Putamen (tissue), 1 donor: Measurements from ENCODE around the gene MIPEP.
"Not testable (repeated sequence)": the region's sequence is repeated elsewhere in the genome, so short reads cannot be mapped to it uniquely, and the experiment has no call there.

Experiments
- DNase-seq: peaks from one replicate; pipeline ENCODE4 v3.0.0-alpha.2; 2016; ENCODE audit warnings: low spot score

MIPEP gene

GRCh38 chr13:23776698-23777574 lies 112.3 kb downstream of the MIPEP start:
- no peak for DNase-seq

DNA sequence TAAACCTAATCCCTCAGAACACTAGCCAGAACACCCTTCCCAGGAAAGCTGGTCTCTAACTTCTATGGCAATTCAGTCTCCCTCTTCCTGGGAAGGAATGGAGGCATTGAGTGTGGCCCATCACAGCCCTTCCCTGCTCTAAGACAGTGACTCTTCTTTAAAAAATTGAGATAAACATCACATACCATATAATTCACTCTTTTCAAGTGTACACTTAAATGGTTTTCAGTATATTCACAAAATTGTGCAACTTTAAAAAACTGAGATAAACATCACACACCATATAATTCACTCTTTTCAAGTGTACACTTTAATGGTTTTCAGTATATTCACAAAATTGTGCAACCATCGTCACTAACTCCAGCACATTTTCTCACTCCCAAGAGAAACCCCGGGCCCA lies 116.5 kb downstream of the MIPEP start:
- no peak for DNase-seq

DNA sequence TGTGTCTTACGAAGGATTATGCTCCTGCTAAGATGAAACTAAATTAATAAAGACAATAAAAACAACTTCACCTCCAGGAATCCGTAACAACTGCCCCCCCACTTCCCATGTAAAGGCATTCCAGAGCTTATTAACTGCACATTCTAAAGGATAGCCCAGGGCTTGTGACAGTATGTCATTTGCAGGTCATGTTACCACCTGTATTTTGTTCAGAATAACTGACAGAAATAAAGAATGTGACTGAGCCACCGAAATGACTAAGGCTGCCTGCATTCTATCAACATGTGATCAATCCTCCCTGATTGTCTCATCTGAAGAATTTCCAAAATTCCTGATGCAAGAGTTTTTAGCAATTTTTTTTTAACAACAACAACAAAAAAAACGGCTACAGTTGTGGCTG lies 117.2 kb downstream of the MIPEP start:
- DNase-seq, result no peak

GRCh38 chr13:23771552-23771951 lies 117.6 kb downstream of the MIPEP start:
- DNase-seq, result no peak

DNA sequence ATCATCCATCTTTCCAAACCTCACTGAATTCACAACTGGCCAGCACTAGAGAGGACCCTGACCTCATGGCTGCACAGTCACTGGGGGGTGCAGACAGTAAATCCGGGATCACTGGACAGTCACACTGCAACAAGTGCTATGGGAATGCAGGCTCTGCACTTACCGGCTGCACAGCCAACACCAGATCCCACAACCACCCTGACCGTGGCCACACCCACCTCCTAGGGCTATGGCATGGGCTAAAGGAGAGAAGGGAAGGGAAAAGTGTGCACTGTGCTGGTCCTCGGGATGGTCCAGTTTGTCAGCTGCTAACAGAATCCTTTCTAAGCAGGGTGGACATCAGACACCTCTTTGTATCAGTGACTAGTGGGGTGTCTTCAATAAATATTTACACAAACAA lies 118.2 kb downstream of the MIPEP start:
- no peak for DNase-seq

- DNase-seq, result no peak
Observed at GRCh38 chr13:23770428-23770827, 118.8 kb downstream of the MIPEP start.

- DNase-seq, result no peak
Observed at GRCh38 chr13:23769401-23769800, 119.8 kb downstream of the MIPEP start.

- DNase-seq, result no peak
Observed at GRCh38 chr13:23767838-23768237, 121.4 kb downstream of the MIPEP start.

GRCh38 chr13:23766939-23767338 lies 122.3 kb downstream of the MIPEP start:
- no peak for DNase-seq

- DNase-seq, result no peak
Observed at GRCh38 chr13:23766283-23766682, 122.9 kb downstream of the MIPEP start.

GRCh38 chr13:23765531-23765930 lies 123.7 kb downstream of the MIPEP start:
- no peak for DNase-seq

DNA sequence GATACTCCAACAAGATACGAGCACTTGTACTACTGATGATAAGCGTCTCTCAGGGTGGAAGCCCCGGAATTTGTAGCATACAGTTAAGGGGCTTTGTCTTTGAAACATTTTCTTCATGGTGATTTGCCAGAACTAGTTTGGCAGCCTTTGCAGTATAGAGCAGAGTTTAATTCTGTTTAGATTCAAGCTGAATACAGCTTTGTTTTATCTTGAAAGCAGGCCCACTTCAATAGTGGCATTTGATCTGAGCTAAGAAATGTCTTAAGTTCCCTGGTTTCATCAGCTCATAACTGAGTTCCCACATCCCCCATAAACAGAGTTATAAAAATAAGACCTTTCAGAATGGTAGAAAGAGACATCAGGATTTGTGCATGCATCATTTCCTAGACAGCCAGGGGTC lies 125.9 kb downstream of the MIPEP start:
- no peak for DNase-seq

DNA sequence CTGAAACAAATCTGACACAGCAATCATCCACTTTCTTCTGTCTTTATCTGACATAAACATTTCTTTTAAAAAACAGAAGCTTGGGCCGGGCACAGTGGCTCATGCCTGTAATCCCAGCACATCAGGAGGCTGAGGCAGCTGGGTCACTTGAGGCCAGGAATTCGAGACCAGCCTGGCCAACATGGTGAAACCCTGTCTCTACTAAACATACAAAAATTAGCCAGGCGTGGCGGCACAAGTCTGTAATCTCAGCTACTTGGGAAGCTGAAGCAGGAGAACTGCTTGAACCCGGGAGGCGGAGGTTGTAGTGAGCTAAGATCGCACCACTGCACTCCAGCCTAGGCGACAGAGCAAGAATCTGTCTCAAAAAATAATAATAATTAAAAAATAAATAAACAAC lies 127.4 kb downstream of the MIPEP start:
- DNase-seq, result not testable (repeated sequence)

DNA sequence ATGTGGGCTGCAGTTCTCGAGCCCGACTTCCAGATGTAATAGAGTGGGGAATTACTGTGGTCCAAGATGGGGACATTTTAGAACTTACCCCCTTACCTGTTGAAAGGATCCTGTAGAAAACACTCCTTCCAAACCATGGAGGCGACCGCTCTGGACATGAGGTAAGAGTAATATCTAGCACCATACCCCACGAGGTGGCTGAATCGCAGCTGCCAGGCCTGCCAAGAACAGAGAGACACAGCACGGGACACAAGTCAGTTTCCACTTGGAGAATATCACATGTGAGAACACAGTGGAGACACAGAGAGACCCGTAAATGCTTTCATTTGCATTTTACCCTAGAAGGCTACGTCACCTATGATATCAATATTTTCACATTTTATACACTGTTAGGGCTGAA lies 129.2 kb downstream of the MIPEP start:
- DNase-seq, result no peak

- DNase-seq, result no peak
Observed at GRCh38 chr13:23758798-23759527, 130.2 kb downstream of the MIPEP start.

GRCh38 chr13:23754997-23755396 lies 134.2 kb downstream of the MIPEP start:
- no peak for DNase-seq

- DNase-seq, result no peak
Observed at GRCh38 chr13:23754506-23754905, 134.7 kb downstream of the MIPEP start.

- DNase-seq, result no peak
Observed at GRCh38 chr13:23753458-23753857, 135.7 kb downstream of the MIPEP start.

GRCh38 chr13:23752111-23753001 lies 136.8 kb downstream of the MIPEP start:
- DNase-seq, result no peak

GRCh38 chr13:23751195-23751594 lies 138.0 kb downstream of the MIPEP start:
- no peak for DNase-seq

- DNase-seq, result no peak
Observed at GRCh38 chr13:23750383-23751121, 138.6 kb downstream of the MIPEP start.
